ENCODE data around the gene MNT. TPM values are rescaled to one million over a fixed set of nuclear protein-coding genes. Genes with fewer than 3 reads are reported as not detected.
A peak's percentile ranks its signal among the peaks of the same experiment; 100 is the strongest.

MNT gene
- total RNA-seq, 2 experiments from 2014 or later, result 24.2 to 31.1 TPM

GRCh38 chr17:2390199-2390836 lies 10.5 kb downstream of the MNT start:
- H3K36me3 Mint-ChIP-seq (ENCODE audit: low read depth), result peaks cover 15% of the 10 kb centered on the region
- H3K27ac Mint-ChIP-seq, result peak overlapping the region; percentile 81
- ChIA-PET POLR2A (interaction anchor here (0.5 kb wide), 1 partner anchor 1241 kb away, joined by 3 read pairs; no protein-coding TSS in a partner anchor), CTCF (interaction anchor here (1.5 kb wide), 1 partner anchor 26 kb away, joined by 11 read pairs; no protein-coding TSS in a partner anchor)
- no peaks in the 10 kb centered on the region for H3K9me3 Mint-ChIP-seq
- no peaks in the 10 kb centered on the region for H3K27me3 Mint-ChIP-seq
- no peak for DNase-seq
- peaks cover 47% of the 10 kb centered on the region for H3K4me1 Mint-ChIP-seq
- peak overlapping the region; percentile 40 for H3K4me3 Mint-ChIP-seq

- H3K36me3 Mint-ChIP-seq (ENCODE audit: low read depth), result peaks cover 12% of the 10 kb centered on the region
- no peak overlapping the region for H3K27ac Mint-ChIP-seq
- no peak overlapping the region for H3K4me3 Mint-ChIP-seq
- ChIA-PET CTCF (interaction anchor here (2.0 kb wide), 1 partner anchor 27 kb away, joined by 8 read pairs; no protein-coding TSS in a partner anchor), POLR2A (no interaction called here)
- DNase-seq, result no peak
- H3K9me3 Mint-ChIP-seq, result no peaks in the 10 kb centered on the region
- H3K27me3 Mint-ChIP-seq, result no peaks in the 10 kb centered on the region
- peaks cover 38% of the 10 kb centered on the region for H3K4me1 Mint-ChIP-seq
These were observed 12.2 kb downstream of the MNT start for GRCh38 chr17:2388683-2389055.

GRCh38 chr17:2388020-2388682 lies 12.7 kb downstream of the MNT start:
- H3K36me3 Mint-ChIP-seq (ENCODE audit: low read depth), result peaks cover 12% of the 10 kb centered on the region
- ChIA-PET CTCF (interaction anchor here (2.0 kb wide), 1 partner anchor 28 kb away, joined by 8 read pairs; no protein-coding TSS in a partner anchor), POLR2A (no interaction called here)
- no peaks in the 10 kb centered on the region for H3K27me3 Mint-ChIP-seq
- no peak overlapping the region for H3K27ac Mint-ChIP-seq
- H3K9me3 Mint-ChIP-seq, result no peaks in the 10 kb centered on the region
- H3K4me1 Mint-ChIP-seq, result peaks cover 38% of the 10 kb centered on the region
- no peak for DNase-seq
- H3K4me3 Mint-ChIP-seq, result no peak overlapping the region

- no peak overlapping the region for H3K27ac Mint-ChIP-seq
- POLR2A ChIA-PET, result no interaction called here
- no peak overlapping the region for H3K4me3 Mint-ChIP-seq
- peaks cover 43% of the 10 kb centered on the region for H3K4me1 Mint-ChIP-seq
- CTCF ChIA-PET, result interaction anchor here (1.3 to 7.2 kb wide), 3 partner anchors 21 to 29 kb away, joined by 4 to 131 read pairs (median 8); no protein-coding TSS in a partner anchor
- H3K9me3 Mint-ChIP-seq, result no peaks in the 10 kb centered on the region
- no peaks in the 10 kb centered on the region for H3K27me3 Mint-ChIP-seq
- peaks cover 12% of the 10 kb centered on the region for H3K36me3 Mint-ChIP-seq (ENCODE audit: low read depth)
- DNase-seq, result no peak
These were observed 13.5 kb downstream of the MNT start for GRCh38 chr17:2387086-2388019.

- peaks cover 35% of the 10 kb centered on the region for H3K4me1 Mint-ChIP-seq
- peaks cover 6% of the 10 kb centered on the region for H3K36me3 Mint-ChIP-seq (ENCODE audit: low read depth)
- H3K9me3 Mint-ChIP-seq, result no peaks in the 10 kb centered on the region
- ChIA-PET POLR2A (no interaction called here), CTCF (interaction anchor here (1.3 to 7.2 kb wide), 2 partner anchors 21 to 30 kb away, joined by 4 to 131 read pairs; no protein-coding TSS in a partner anchor)
- no peaks in the 10 kb centered on the region for H3K27me3 Mint-ChIP-seq
- no peak overlapping the region for H3K27ac Mint-ChIP-seq
- DNase-seq, result no peak
- no peak overlapping the region for H3K4me3 Mint-ChIP-seq
These were observed 14.3 kb downstream of the MNT start for GRCh38 chr17:2386400-2387085.

GRCh38 chr17:2385240-2386210 lies 15.3 kb downstream of the MNT start:
- POLR2A ChIA-PET, result interaction anchor here (0.7 kb wide), 1 partner anchor 483 kb away, joined by 3 read pairs; no protein-coding TSS in a partner anchor
- Mint-ChIP-seq H3K4me3 (no peak overlapping the region), H3K4me1 (peaks cover 27% of the 10 kb centered on the region), H3K27me3 (no peaks in the 10 kb centered on the region), H3K9me3 (no peaks in the 10 kb centered on the region), H3K27ac (no peak overlapping the region), H3K36me3 (ENCODE audit: low read depth) (peaks cover 3% of the 10 kb centered on the region)
- no peak for DNase-seq
- CTCF ChIA-PET, result interaction anchor here (0.7 to 7.2 kb wide), 4 partner anchors 22 to 38 kb away, joined by 3 to 131 read pairs (median 4); no protein-coding TSS in a partner anchor

- H3K27me3 Mint-ChIP-seq, result no peaks in the 10 kb centered on the region
- CTCF ChIA-PET, result interaction anchor here (0.7 to 7.2 kb wide), 3 partner anchors 24 to 39 kb away, joined by 3 to 131 read pairs (median 3); no protein-coding TSS in a partner anchor
These were observed 16.3 kb downstream of the MNT start for GRCh38 chr17:2384439-2385127.

GRCh38 chr17:2383628-2384167 lies 17.2 kb downstream of the MNT start:
- H3K27ac Mint-ChIP-seq, result peak overlapping the region; percentile 9
- ChIA-PET CTCF (interaction anchor here (0.5 to 7.2 kb wide), 12 partner anchors 8 to 247 kb away, joined by 3 to 131 read pairs (median 15); no protein-coding TSS in a partner anchor), POLR2A (interaction anchor here (0.8 to 2.2 kb wide), 2 partner anchors 18 to 32 kb away, joined by 6 to 10 read pairs; no protein-coding TSS in a partner anchor)
- H3K4me3 Mint-ChIP-seq, result no peak overlapping the region
- no peak for DNase-seq
- peaks cover 10% of the 10 kb centered on the region for H3K4me1 Mint-ChIP-seq
- H3K36me3 Mint-ChIP-seq (ENCODE audit: low read depth), result no peaks in the 10 kb centered on the region
- no peaks in the 10 kb centered on the region for H3K9me3 Mint-ChIP-seq
- H3K27me3 Mint-ChIP-seq, result no peaks in the 10 kb centered on the region

More at GRCh38 chr17:2384439-2385127, 16.3 kb downstream of the MNT start:
- no peak overlapping the region for H3K4me3 Mint-ChIP-seq
- peaks cover 18% of the 10 kb centered on the region for H3K4me1 Mint-ChIP-seq
- no peak for DNase-seq
- no peaks in the 10 kb centered on the region for H3K36me3 Mint-ChIP-seq (ENCODE audit: low read depth)
- POLR2A ChIA-PET, result no interaction called here
- H3K9me3 Mint-ChIP-seq, result no peaks in the 10 kb centered on the region
- no peak overlapping the region for H3K27ac Mint-ChIP-seq

GRCh38 chr17:2380950-2381649 lies 19.8 kb downstream of the MNT start:
- Mint-ChIP-seq H3K36me3 (ENCODE audit: low read depth) (no peaks in the 10 kb centered on the region), H3K27ac (peak overlapping the region; percentile 36), H3K4me1 (peaks cover 5% of the 10 kb centered on the region), H3K27me3 (no peaks in the 10 kb centered on the region), H3K9me3 (no peaks in the 10 kb centered on the region), H3K4me3 (no peak overlapping the region)
- DNase-seq, result no peak
- POLR2A ChIA-PET, result no interaction called here
- CTCF ChIA-PET, result interaction anchor here (0.5 to 7.2 kb wide), 11 partner anchors 11 to 328 kb away, joined by 3 to 131 read pairs (median 7); partner anchors contain the start of gene TSR1

Measured in activated CD4-positive, alpha-beta T cell treated with anti-CD3 and anti-CD28 coated beads, Interleukin-2, amount 10 ng/mL, durations not matched to agents 7 days and 5 days (primary cell).